Measurements from ENCODE around the gene TBC1D9B. TPM values are rescaled to one million over a fixed set of nuclear protein-coding genes. Genes with fewer than 3 reads are reported as not detected.

The TBC1D9B gene
- total RNA-seq, 1 experiment from 2014 or later, result 44.9 TPM

- intact Hi-C loops (cut with micrococcal nuclease), result loop anchor here (2.0 kb wide), 1 partner anchor 58 kb away; no protein-coding TSS in a partner anchor
- peaks cover 55% of the 10 kb centered on the region for H3K79me2 ChIP-seq (ENCODE audit: low read length)
- peak; percentile 75 for DNase-seq
- H3F3A ChIP-seq (ENCODE audit: low read length, unreplicated experiment), result no peaks in the 10 kb centered on the region
- peak within 1 kb of the TSS; percentile 89 for H3K4me2 ChIP-seq (ENCODE audit: low read length)
- peak within 1 kb of the TSS; percentile 94 for H3K9ac ChIP-seq (ENCODE audit: low read length)
- peak within 1 kb of the TSS; percentile 96 for H3K27ac ChIP-seq (ENCODE audit: low read length)
- no peaks in the 10 kb centered on the region for H3K9me3 ChIP-seq (ENCODE audit: low read length)
- POLR2A ChIA-PET (ENCODE audit: unreplicated experiment), result interaction anchor here (0.6 to 0.9 kb wide), 2 partner anchors 9 to 88 kb away, joined by 3 to 5 read pairs; no protein-coding TSS in a partner anchor
- no peaks in the 10 kb centered on the region for H3K9me2 ChIP-seq (replicated peaks; ENCODE audit: low read length)
- H3K4me3 ChIP-seq (ENCODE audit: low read length), result peak within 1 kb of the TSS; percentile 93
- no peaks in the 10 kb centered on the region for H3K27me3 ChIP-seq (ENCODE audit: low read length)
- peaks cover 48% of the 10 kb centered on the region for H4K20me1 ChIP-seq (ENCODE audit: low read length)
- H3K36me3 ChIP-seq (ENCODE audit: low read depth, low read length), result peaks cover 23% of the 10 kb centered on the region
- peak within 1 kb of the TSS; percentile 55; the same call in 1 of the 2 replicates for H2AFZ ChIP-seq (ENCODE audit: low read length)
- CTCF ChIA-PET, result no interaction called here
- H3K4me1 ChIP-seq (ENCODE audit: insufficient read depth, low read length), result peaks cover 41% of the 10 kb centered on the region
- no TSS peak for BruUV-seq (replicated peaks)
- TF ChIP-seq CTCF (conservative IDR thresholded peaks at IDR 0.05; ENCODE audit: low read depth, low read length) (no peak), EZH2 (IDR thresholded peaks at IDR 0.05; ENCODE audit: low read length, unreplicated experiment) (no peak), EZH2phosphoT487 (IDR thresholded peaks at IDR 0.05; ENCODE audit: borderline replicate concordance, low read length) (no peak)
- peak; percentile 29 for ATAC-seq
Observed at GRCh38 chr5:179820483-179821297, 87.0 kb downstream of the TBC1D9B start, which contains the start of gene SQSTM1. SQSTM1 (plus strand) TSS chr5:179820905; CDS start chr5:179820937, 32 bp downstream.

GRCh38 chr5:179820127-179820482 lies 87.6 kb downstream of the TBC1D9B start:
- TSS peak; percentile 65 for BruUV-seq (replicated peaks)
- Histone ChIP-seq H3F3A (ENCODE audit: low read length, unreplicated experiment) (no peaks in the 10 kb centered on the region), H3K9ac (ENCODE audit: low read length) (peak overlapping the region; percentile 94), H3K4me3 (ENCODE audit: low read length) (peak overlapping the region; percentile 93; the same call in 1 of the 2 replicates), H3K4me2 (ENCODE audit: low read length) (peak overlapping the region; percentile 89), H3K9me2 (replicated peaks; ENCODE audit: low read length) (no peaks in the 10 kb centered on the region), H2AFZ (ENCODE audit: low read length) (peak overlapping the region; percentile 55; the same call in 1 of the 2 replicates), H3K36me3 (ENCODE audit: low read depth, low read length) (peaks cover 17% of the 10 kb centered on the region), H3K4me1 (ENCODE audit: insufficient read depth, low read length) (peaks cover 41% of the 10 kb centered on the region), H3K79me2 (ENCODE audit: low read length) (peaks cover 49% of the 10 kb centered on the region), H4K20me1 (ENCODE audit: low read length) (peaks cover 42% of the 10 kb centered on the region), H3K9me3 (ENCODE audit: low read length) (no peaks in the 10 kb centered on the region), H3K27ac (ENCODE audit: low read length) (peak overlapping the region; percentile 96), H3K27me3 (ENCODE audit: low read length) (no peaks in the 10 kb centered on the region)
- ChIA-PET CTCF (no interaction called here), POLR2A (ENCODE audit: unreplicated experiment) (interaction anchor here (0.6 kb wide), 1 partner anchor 88 kb away, joined by 3 read pairs; no protein-coding TSS in a partner anchor)
- intact Hi-C loops (cut with micrococcal nuclease), result loop anchor here (2.0 kb wide), 1 partner anchor 57 kb away; no protein-coding TSS in a partner anchor
- no peak for ATAC-seq
- DNase-seq, result no peak
- TF ChIP-seq EZH2phosphoT487 (IDR thresholded peaks at IDR 0.05; ENCODE audit: borderline replicate concordance, low read length) (no peak), EZH2 (IDR thresholded peaks at IDR 0.05; ENCODE audit: low read length, unreplicated experiment) (no peak), CTCF (conservative IDR thresholded peaks at IDR 0.05; ENCODE audit: low read depth, low read length) (no peak)
